Tibial artery (tissue), 4 donors: ENCODE measurements around the gene TNFRSF13B.

Experiments used
- DNase-seq, 2 donors: peaks; one replicate each; pipeline ENCODE4 v3.0.0-alpha.2; 2019
- H3K27ac ChIP-seq, 2 donors: fragments of 200-600 bp; sonication (generic) in 1 of 2; 1 replicate in 1 of 2; 2 replicates in 1 of 2; pipeline ENCODE4 v1.5.1; 2018 to 2019; ENCODE audit warnings: mild to moderate bottlenecking in 1 of 2
- H3K27me3 ChIP-seq, 2 donors: fragments of 200-600 bp; sonication (generic) in 1 of 2; one replicate each; pipeline versions ENCODE4 v1.5.1 to v1.6.0; 2016 to 2019
- H3K36me3 ChIP-seq, 3 donors: fragments of 200-600 bp; sonication (generic) in 2 of 3; one replicate each; pipeline ENCODE4 v1.5.1; 2016 to 2019; ENCODE audit warnings: mild to moderate bottlenecking in 2 of 3
- H3K4me1 ChIP-seq, 4 donors: fragments of 200-600 bp; sonication (generic) in 2 of 4; 1 replicate in 3 of 4; 2 replicates in 1 of 4; pipeline ENCODE4 v1.5.1; 2016 to 2019
- H3K4me3 ChIP-seq, 2 donors: fragments of 200-600 bp; sonication (generic) in 1 of 2; 1 replicate in 1 of 2; 2 replicates in 1 of 2; pipeline ENCODE4 v1.5.1; 2018 to 2019; ENCODE audit warnings: mild to moderate bottlenecking in 2 of 2
- H3K9me3 ChIP-seq, 3 donors: fragments of 200-600 bp; sonication (generic) in 1 of 3; one replicate each; pipeline ENCODE4 v1.5.1; 2016 to 2019
- intact Hi-C: fragments of 100-400 bp; cut with DNase I; formaldehyde crosslinking; loops from one replicate; pipeline ENCODE4 v1.15.0; 2023; ENCODE audit warnings: low total_unique reads
- TF ChIP-seq, protein P1 (sequence below), 2 experiments: fragments of 200-600 bp in 1 of 2; fragments of 450-650 bp in 1 of 2; IDR thresholded peaks; one replicate each; pipeline ENCODE4 v1.5.1; 2017 to 2019; ENCODE audit warnings: antibody characterized with exemption in 2 of 2, mild to moderate bottlenecking in 1 of 2, moderate library complexity in 1 of 2

TNFRSF13B gene

GRCh38 chr17:16918443-16918842 lies 53.5 kb downstream of the TNFRSF13B start:
- Histone ChIP-seq H3K4me3 (no peak overlapping the region), H3K27ac (no peak overlapping the region), H3K27me3 (peaks cover 0 to 5% of the 10 kb centered on the region in 2 donors), H3K4me1 (no peaks in the 10 kb centered on the region), H3K36me3 (no peaks in the 10 kb centered on the region), H3K9me3 (no peaks in the 10 kb centered on the region)
- intact Hi-C loops = no loop called here
- no peak for DNase-seq
- TF ChIP-seq, protein P1, sequence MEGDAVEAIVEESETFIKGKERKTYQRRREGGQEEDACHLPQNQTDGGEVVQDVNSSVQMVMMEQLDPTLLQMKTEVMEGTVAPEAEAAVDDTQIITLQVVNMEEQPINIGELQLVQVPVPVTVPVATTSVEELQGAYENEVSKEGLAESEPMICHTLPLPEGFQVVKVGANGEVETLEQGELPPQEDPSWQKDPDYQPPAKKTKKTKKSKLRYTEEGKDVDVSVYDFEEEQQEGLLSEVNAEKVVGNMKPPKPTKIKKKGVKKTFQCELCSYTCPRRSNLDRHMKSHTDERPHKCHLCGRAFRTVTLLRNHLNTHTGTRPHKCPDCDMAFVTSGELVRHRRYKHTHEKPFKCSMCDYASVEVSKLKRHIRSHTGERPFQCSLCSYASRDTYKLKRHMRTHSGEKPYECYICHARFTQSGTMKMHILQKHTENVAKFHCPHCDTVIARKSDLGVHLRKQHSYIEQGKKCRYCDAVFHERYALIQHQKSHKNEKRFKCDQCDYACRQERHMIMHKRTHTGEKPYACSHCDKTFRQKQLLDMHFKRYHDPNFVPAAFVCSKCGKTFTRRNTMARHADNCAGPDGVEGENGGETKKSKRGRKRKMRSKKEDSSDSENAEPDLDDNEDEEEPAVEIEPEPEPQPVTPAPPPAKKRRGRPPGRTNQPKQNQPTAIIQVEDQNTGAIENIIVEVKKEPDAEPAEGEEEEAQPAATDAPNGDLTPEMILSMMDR (IDR thresholded peaks at IDR 0.05) = no peak

DNA sequence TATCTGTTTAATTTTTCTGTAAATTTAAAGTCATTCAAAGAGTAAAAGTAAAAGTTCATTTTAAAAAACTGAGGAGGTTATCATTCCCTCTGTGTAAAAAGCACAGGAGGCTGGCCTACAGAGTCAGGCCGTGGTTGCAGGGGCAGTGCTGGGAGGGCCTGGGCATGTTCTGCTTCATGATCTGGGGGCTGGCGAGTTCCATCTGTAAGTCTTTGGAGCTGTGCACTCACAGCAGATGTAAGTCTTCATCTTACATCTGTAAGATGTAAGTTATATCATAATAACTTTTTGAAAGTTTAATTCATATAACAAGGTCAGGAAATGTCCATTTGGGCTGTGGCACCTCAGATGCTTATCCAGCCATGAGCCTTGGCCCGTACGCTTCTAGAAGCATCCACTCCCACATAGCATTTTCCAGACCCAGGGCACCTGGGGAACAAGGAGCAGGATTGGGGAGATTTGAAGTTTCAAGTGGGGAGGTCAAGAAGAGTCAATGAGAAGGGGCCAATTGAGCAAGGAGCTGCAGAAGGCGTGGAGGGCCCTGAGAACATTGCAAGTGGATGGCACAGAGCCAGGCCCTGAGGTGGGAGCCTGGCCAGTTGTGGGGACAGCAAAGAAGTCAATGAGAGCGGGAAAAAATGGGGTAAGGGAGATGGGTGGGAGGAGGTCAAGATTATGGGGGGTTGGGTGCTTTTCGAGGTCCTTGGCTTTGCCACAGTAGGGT lies 54.1 kb downstream of the TNFRSF13B start:
- intact Hi-C loops = no loop called here
- H3K27ac ChIP-seq = no peak overlapping the region
- TF ChIP-seq, protein P1 (IDR thresholded peaks at IDR 0.05) = no peak
- peaks cover 0 to 5% of the 10 kb centered on the region in 2 donors for H3K27me3 ChIP-seq
- no peaks in the 10 kb centered on the region for H3K9me3 ChIP-seq
- peak; percentile 5 to 50 for DNase-seq
- no peaks in the 10 kb centered on the region for H3K4me1 ChIP-seq
- H3K4me3 ChIP-seq = no peak overlapping the region
- no peaks in the 10 kb centered on the region for H3K36me3 ChIP-seq

- Histone ChIP-seq H3K36me3 (no peaks in the 10 kb centered on the region), H3K4me1 (no peaks in the 10 kb centered on the region), H3K9me3 (no peaks in the 10 kb centered on the region), H3K27me3 (peaks cover 0 to 10% of the 10 kb centered on the region in 2 donors), H3K27ac (no peak overlapping the region), H3K4me3 (no peak overlapping the region)
- intact Hi-C loops = no loop called here
- TF ChIP-seq, protein P1 (IDR thresholded peaks at IDR 0.05) = no peak
- peak; percentile 11 to 41 for DNase-seq
Observed at GRCh38 chr17:16916557-16916920, 55.4 kb downstream of the TNFRSF13B start.

DNA sequence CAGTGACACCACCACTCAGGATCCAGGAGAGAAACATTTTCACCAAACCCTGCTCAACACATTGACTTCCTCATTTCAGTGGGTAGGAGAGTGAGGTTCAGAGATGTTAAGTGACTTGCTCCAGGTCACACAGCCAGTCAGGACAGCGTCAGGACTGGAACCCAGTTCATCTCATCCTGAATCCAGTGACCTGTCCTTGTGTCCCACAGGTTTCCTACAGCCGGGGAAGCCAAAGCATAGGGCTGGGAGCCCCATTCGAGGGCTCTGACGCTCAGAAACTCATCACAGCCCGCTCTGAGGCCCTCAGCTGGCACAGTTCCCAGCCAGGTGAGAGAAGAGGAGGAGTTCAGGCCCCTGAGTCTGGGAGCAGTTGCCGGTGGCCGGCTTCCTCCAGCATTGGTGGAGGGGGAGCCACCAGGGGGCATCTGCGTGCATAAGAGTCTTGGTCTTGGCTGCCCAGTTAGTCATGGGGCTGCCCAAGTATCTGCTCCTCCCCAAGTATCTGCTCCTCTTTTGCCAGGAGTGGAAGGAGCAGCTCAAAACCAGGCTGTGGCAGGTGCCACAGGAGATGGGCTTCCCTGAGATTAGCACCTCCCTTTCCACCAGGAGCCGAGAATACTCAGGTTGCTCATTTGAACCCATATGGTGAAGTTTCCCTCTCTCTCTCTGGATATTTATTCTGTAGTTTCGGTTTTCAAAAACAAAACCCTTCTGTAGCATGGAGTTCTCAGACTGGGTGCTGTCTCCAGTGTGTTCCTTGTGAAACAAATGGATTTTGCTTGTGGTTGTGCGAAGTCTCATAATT lies 56.0 kb downstream of the TNFRSF13B start:
- intact Hi-C loops = no loop called here
- TF ChIP-seq, protein P1 (IDR thresholded peaks at IDR 0.05) = no peak
- Histone ChIP-seq H3K27ac (no peak overlapping the region), H3K27me3 (peaks cover 0 to 16% of the 10 kb centered on the region in 2 donors), H3K9me3 (no peaks in the 10 kb centered on the region), H3K4me3 (no peak overlapping the region), H3K4me1 (no peaks in the 10 kb centered on the region), H3K36me3 (no peaks in the 10 kb centered on the region)
- peak; percentile 57 to 67 for DNase-seq

DNA sequence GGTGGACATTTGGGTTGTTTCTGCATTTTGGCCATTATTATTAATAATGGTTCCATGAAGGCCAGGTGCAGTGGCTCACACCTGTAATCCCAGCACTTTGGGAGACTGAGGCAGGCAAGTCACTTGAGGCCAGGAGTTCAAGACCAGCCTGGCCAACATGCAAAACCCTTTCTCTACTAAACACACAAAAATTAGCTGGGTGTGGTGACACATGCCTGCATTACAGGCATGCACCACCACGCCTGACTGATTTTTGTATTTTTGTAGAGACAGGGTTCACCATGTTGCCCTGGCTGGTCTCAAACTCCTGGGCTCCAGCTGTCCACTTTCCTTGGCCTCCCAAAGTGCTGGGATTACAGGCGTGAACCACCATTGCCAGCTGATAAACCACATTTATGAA lies 58.5 kb downstream of the TNFRSF13B start:
- no peaks in the 10 kb centered on the region for H3K9me3 ChIP-seq
- H3K36me3 ChIP-seq = no peaks in the 10 kb centered on the region
- DNase-seq = no peak
- peaks cover 0 to 27% of the 10 kb centered on the region in 2 donors for H3K27me3 ChIP-seq
- TF ChIP-seq, protein P1 (IDR thresholded peaks at IDR 0.05) = no peak
- intact Hi-C loops = no loop called here
- no peak overlapping the region for H3K27ac ChIP-seq
- no peaks in the 10 kb centered on the region for H3K4me1 ChIP-seq
- no peak overlapping the region for H3K4me3 ChIP-seq
